Skin epidermis (tissue), 12 donors: ENCODE data around the gene WDFY1.

Experiments
- H3K27ac ChIP-seq, 21 experiments: fragments of 200-600 bp; sonication (generic) in 11 of 21; one replicate each; pipeline ENCODE4 v1.5.0; 2020; ENCODE audit warnings: mild to moderate bottlenecking in 3 of 21, inconsistent platforms in 2 of 21, moderate library complexity in 2 of 21
- H3K4me3 ChIP-seq, 7 experiments: fragments of 200-600 bp; sonication (generic) in 2 of 7; one replicate each; pipeline ENCODE4 v1.5.0; 2020; ENCODE audit warnings: inconsistent platforms in 2 of 7, mild to moderate bottlenecking in 2 of 7, moderate library complexity in 1 of 7

Gene WDFY1

DNA sequence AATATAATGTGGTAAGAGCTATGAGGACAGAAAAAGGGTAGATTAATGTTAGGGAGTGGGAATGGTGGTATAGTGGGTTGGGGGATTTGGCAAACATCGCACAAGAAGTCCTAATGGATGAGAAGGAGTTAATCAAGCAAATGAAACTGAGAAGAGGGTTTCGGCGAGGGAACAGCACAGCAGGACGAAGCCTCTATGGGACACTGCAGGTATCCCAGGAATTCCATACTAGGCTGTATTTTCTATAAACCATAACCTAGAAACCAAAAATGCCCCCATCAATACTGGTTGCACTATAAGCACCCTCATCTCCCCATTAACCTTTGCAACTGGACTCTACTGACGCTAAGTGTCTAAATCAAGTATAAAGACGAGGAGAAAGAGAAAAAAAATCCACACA, 10.3 kb downstream of the WDFY1 start:
- H3K4me3 ChIP-seq = no peak overlapping the region
- no peak overlapping the region for H3K27ac ChIP-seq

DNA sequence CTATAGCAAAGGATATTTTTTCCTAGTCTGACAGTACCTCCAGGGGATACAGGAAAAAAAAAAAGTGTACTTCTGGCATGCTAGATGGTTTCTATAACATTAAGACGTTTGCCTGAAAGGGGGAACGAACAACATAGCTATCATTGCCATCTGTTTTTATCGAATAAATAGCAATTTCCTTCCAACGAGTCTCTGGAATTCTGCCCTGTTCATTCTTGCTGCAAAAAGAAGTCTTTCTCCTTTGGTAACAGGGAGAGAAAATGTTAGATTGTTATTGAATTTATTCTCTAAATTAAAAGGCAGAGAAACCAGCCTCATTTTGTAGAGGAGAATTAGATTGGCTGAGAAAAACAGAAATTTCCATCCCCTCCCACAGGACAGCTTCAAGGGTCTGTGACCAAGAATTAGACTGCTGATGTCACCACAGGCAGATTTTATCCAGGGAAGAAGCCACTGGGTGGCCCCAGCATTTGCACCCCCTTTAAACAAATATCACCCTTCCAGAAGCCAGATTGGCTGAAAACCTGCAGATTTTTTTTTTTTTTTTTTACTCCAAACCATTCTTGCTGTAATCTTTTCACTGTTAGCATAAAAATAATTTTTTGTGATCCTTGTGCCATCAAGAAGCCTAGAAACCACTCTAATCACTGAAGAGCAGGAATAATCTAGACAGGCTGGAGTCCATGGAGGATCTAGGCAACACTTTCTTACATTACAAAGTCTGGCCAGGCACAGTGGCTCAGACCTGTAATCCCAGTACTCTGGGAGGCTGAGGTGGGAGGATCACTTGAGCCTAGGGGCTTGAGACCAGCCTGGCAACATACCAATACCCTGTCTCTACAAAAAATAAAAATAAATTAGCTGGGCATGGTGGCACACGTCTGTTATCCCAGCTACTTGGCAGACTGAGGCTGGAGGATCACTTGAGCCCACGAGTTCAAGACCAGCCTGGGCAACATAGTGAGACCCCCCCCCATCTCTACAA, 12.0 kb downstream of the WDFY1 start:
- peak overlapping the region in 3 of 21 experiments; percentile 10 to 47 (median 31) for H3K27ac ChIP-seq

GRCh38 chr2:223930103-223930976, 14.8 kb downstream of the WDFY1 start:
- Histone ChIP-seq H3K4me3 (no peak overlapping the region), H3K27ac (peak overlapping the region in 3 of 21 experiments; percentile 26 to 62 (median 60))

More for the DNA sequence above, 12.0 kb downstream of the WDFY1 start:
- no peak overlapping the region for H3K4me3 ChIP-seq

GRCh38 chr2:223929571-223930102, 15.5 kb downstream of the WDFY1 start:
- Histone ChIP-seq H3K4me3 (no peak overlapping the region), H3K27ac (peak overlapping the region in 1 of 21 experiments; percentile 2)

GRCh38 chr2:223928113-223929006, 16.8 kb downstream of the WDFY1 start:
- no peak overlapping the region for H3K27ac ChIP-seq
- no peak overlapping the region for H3K4me3 ChIP-seq

DNA sequence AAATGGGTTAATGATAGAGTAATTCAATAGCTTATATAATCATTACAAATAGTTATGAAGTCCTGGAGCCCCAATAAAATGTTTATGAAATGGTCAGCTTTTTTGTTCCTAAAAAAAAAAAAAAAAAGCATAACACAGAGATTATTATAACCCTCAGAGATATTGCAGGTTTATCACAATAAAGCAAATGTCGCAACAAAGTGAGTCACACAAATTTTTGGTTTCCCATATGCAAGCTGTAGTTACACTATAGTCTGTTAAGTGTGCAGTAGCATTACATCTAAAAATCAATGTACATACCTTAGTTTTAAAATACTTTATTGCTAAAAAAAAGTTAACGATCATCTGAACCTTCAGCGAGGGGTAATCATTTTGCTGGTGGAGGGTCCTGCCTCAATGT, 20.0 kb downstream of the WDFY1 start:
- Histone ChIP-seq H3K4me3 (no peak overlapping the region), H3K27ac (no peak overlapping the region)

- no peak overlapping the region for H3K27ac ChIP-seq
- H3K4me3 ChIP-seq = no peak overlapping the region
Observed at GRCh38 chr2:223923976-223924375, 21.2 kb downstream of the WDFY1 start.

GRCh38 chr2:223922308-223922707, 22.8 kb downstream of the WDFY1 start:
- Histone ChIP-seq H3K4me3 (no peak overlapping the region), H3K27ac (no peak overlapping the region)

- Histone ChIP-seq H3K27ac (no peak overlapping the region), H3K4me3 (no peak overlapping the region)
Observed at GRCh38 chr2:223921204-223921603, 23.9 kb downstream of the WDFY1 start.

DNA sequence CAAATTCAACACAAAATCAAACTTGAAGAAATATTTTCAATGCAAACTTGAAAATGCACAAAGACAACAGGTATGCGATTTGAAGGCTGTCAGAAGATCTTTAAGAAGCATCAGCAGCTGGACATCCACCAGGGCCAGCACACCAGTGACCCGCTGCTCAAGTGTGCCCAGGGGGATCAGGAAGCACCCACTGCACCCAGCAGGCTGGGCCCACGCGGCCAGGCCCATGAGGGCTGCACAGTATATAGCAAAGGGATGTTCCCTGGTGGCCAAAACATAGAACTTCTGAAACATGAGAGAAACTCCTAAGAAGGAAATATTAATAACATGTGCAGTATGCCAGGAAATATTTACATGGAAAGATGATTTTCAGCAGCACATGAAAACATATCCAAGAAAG, 25.0 kb downstream of the WDFY1 start:
- H3K27ac ChIP-seq = peak overlapping the region in 1 of 21 experiments; percentile 10
- H3K4me3 ChIP-seq = no peak overlapping the region

- H3K27ac ChIP-seq = no peak overlapping the region
- no peak overlapping the region for H3K4me3 ChIP-seq
Observed at GRCh38 chr2:223918671-223919134, 26.4 kb downstream of the WDFY1 start.

DNA sequence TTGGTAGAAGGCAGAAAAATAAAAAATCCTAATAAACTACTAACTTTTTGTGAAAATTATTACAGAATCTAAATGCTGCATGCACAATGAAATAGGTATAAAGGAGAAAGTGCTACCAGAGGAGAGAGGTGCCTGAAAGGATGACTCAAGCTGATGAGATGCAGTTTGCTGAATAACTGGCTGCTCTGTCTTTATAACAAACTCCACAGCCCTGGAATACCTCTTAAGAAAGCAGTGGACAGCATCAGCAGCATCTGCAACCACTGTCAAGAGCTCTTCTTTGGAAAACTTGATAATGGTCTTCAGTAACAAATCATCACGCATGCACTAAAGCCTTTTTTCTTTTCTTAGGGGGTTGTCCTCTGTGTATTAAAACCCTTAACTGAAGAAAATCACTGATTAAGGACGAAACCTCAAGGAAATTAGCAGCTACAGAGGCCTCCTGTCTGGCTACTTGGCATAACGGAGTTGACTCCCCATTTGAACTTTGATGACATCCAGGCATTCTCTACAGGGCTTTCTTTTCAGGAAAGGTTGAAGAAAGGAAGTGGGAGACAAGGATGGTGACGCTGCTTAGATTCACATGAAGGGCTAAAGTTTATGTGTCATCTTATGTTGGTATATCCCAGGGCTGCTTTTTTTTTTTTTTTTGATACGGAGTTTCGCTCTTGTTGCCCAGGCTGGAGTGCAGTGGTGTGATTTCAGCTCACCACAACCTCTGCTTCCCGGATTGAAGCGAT, 28.8 kb downstream of the WDFY1 start:
- Histone ChIP-seq H3K4me3 (no peak overlapping the region), H3K27ac (no peak overlapping the region)

- no peak overlapping the region for H3K4me3 ChIP-seq
- no peak overlapping the region for H3K27ac ChIP-seq
Observed at GRCh38 chr2:223915071-223915470, 30.1 kb downstream of the WDFY1 start.

DNA sequence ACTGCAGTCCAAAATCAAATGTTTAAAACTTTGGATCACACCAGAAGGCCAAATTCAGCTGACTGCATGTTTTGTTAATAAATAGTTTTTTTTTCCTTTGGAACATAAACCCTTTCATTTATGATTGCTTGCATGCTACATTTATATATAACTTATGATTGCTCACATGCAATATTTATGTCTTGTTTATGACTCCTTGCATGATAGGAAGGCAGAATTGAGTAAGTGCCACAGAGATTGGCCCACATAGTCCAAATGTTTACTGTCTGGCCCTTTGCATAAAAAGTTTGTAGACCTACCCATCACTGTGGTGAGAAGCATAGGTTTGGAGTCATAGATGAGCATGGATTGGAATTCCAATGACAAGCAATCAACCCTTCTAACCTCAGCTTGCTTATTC, 30.8 kb downstream of the WDFY1 start:
- no peak overlapping the region for H3K4me3 ChIP-seq
- H3K27ac ChIP-seq = no peak overlapping the region

DNA sequence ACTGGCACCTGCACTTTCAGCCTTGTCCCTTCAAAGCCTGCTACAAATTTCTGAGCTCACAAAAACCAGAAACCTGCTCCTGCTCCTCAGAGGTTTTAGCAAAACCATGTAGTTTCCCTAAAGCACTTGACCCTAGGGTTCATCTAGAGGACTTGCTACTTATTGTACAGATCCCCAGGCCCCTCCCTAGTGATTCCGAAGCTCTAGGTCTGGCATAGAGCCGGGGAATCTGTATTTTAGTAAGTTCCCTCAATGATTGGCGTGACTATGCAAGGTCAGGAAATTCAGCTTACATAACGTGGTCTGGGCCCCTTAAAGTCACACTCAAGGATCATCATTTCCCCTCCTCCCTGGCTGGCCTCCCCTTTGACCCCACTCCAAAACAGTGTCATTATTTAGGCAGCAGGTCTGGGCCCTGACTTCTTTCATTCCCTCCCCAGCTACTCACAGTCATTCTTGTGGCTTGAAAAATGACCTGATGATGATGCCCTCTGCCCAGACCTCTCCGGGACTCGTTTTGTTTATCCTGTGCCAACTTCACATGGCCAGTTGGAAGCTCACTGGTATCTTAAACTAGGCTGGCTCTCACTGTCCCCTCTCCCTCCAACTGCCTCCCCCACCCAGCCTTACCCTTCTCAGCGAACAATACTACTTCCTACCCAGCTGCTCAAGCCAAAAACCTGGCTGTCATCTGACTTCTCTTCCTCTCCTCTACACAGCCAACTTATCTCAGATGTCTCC, 36.0 kb downstream of the WDFY1 start:
- H3K27ac ChIP-seq = peak overlapping the region in 1 of 21 experiments; percentile 11

GRCh38 chr2:223908304-223908998, 36.7 kb downstream of the WDFY1 start:
- H3K27ac ChIP-seq = peak overlapping the region in 1 of 21 experiments; percentile 11
- no peak overlapping the region for H3K4me3 ChIP-seq

More for the DNA sequence above, 36.0 kb downstream of the WDFY1 start:
- no peak overlapping the region for H3K4me3 ChIP-seq

- Histone ChIP-seq H3K4me3 (no peak overlapping the region), H3K27ac (no peak overlapping the region)
Observed at GRCh38 chr2:223905996-223906395, 39.1 kb downstream of the WDFY1 start.
